GM18951 (cell line): ENCODE results near the gene EIF2S3.

Experiments used
- POLR2A ChIP-seq: IDR thresholded peaks from 4 replicates; pipeline ENCODE4 v1.6.1; 2011; ENCODE audit warnings: mild to moderate bottlenecking; ENCODE audit not compliant: insufficient read length, insufficient read depth; ENCODE audit errors: extremely low read depth
- in situ Hi-C: fragments of 300-500 bp; cut with MboI; formaldehyde crosslinking; loops from one replicate; pipeline ENCODE4 v1.12.0; 2022; ENCODE audit warnings: low sequenced_read_pairs, mixed read lengths, inconsistent platforms; ENCODE audit not compliant: unreplicated experiment

The EIF2S3 gene

GRCh38 chrX:24124244-24124799 lies 69.6 kb downstream of the EIF2S3 start:
- in situ Hi-C loops, result no loop called here
- TF ChIP-seq POLR2A, result no peak

- in situ Hi-C loops, result no loop called here
- no peak for TF ChIP-seq POLR2A
Measured at GRCh38 chrX:24125028-24125612, 70.4 kb downstream of the EIF2S3 start.
